ENCODE measurements around the gene COG4.
"Not testable (repeated sequence)": the region's sequence is repeated elsewhere in the genome, so short reads cannot be mapped to it uniquely, and the experiment has no call there.

COG4 gene

DNA sequence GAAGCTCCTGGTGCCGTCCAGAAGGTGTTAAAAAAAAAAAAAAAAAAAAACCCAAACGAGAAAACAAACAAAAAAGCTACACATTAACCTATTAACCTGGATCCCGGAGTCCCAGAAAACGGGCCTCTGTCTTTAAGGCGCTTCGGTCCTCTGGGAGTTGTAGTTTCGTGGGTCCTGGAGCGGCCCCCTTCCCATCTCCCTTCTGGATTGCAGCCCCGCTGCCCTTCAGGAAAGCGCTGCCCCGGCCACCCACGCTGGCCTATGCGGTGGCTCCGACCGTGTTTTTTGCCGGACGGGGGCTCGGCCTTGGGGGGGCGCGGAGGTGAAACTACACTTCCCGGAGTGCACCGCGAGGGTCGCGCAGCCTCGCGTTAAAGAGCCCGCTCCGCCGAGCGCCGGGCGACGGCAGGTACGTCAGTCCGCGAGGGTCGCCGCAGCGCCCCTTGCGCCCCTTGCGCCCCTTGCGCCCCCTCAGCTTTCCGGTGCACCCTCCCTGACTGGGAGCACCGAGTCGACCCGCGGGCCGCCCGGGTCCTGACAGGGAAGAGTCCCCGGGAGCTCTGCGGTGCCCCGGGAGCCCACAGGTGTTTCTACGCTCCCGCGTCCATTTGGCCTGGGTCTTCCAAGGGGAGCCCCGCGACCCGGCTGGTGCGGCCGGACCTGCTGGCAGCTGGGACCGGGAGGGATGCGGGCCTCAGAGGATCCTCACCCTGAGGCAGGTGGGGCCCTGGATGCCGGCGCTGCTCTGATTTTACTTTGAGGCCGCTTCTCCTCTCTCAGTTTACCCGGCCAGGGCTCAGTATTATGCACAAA lies 68.9 kb downstream of the COG4 start, which contains the start of gene FCSK:
FCSK (plus strand) TSS at position 374 of the 813 bp plus-strand sequence. CDS start 8,596 bp downstream, outside the sequence.
- DNase-seq (ENCODE audit: low read depth), result peak; percentile 55

DNA sequence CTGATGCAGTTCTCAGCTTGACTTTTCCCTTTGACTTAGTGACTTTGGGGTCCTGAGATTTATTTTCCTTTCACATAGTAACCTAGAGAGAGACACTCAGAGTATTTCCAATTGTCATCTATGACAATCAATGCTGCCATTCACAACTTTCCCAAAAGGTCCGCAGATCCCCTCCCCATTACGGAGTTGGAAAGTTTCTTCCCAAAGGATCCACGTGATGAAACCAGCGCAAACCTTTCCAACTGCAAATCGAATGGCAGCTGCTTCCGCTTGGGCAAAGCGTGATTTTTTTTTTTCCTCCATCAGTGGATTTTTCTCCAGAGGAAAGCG lies 69.5 kb downstream of the COG4 start:
- no peak for DNase-seq (ENCODE audit: low read depth)

DNA sequence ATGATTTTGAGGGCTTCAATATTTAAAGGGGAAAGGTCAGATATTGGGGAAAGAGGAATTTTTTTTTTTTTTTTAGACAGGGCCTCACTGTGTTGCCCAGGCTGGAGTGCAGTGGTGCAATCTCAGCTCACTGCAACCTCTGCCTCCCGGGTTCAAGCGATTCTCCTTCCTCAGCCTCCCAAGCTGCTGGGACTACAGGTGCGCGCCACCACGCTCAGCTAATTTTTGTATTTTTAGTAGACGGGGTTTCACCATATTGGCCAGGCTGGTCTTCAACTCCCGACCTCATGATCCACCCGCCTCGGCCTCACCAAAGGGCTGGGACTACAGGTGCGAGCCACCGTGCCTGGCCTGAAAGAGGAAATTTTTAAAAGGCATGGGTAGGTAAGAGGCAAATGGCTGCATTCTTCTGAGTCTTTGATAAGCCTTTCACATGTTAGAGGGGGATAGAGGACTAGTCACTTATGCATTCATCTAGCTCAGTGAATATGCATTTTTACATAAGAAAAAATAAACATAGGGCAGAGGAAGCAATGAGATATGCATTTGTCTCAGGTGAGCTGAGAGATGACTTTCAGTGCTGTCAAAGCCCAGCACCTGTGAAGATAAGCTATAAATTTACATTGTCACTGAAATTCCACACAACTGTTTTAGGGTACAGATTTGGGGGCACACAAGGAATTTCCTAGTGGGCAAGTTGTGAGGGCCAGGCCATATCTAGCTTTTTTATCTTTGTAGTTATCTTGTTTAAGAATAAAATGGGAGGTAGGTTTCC lies 70.0 kb downstream of the COG4 start:
- no peak for DNase-seq (ENCODE audit: low read depth)

DNA sequence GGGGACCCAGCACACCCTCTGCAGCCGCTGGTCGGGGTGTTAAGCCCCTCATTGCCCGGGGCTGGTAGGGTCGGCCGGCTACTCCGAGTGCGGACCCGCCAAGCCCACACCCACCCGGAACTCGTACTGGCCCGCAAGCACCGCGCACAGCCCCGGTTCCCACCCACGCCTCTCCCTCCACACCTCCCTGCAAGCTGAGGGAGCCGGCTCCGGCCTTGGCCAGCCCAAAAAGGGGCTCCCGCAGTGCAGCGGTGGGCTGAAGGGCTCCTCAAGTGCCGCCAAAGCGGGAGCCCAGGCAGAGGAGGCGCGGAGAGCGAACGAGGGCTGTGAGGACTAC lies 72.4 kb downstream of the COG4 start:
- not testable (repeated sequence) for DNase-seq (ENCODE audit: low read depth)

DNA sequence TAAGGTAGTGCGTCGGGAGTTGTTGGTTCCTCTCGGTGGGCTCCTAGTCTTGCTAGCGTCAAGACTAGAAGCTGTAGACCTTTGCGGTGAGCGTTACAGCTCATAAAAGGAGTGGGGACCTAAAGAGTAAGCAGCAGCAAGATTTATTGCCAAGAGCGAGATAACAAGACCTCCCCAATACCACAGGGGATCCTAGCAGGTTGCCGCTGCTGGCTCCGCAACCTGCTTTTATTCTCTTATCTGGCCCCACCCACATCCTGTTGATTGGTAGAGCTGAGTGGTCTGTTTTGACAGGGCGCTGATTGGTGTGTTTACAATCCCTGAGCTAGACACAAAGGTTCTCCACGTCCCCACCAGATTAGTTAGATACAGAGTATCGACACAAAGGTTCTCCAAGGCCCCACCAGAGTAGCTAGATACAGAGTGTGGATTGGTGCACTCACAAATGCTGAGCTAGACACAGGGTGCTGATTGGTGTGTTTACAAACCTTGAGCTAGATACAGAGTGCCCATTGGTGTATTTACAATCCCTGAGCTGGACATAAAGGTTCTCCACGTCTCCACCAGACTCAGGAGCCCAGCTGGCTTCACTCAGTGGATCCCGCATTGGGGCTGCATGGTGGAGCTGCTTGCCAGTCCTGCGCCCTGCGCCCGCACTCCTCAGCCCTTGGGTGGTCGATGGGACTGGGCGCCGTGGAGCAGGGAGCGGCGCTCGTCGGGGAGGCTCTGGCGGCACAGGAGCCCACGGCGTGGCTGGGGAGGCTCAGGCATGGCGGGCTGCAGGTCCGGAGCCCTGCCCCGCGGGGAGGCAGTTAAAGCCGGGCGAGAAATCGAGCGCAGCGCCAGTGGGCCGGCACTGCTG lies 73.0 kb downstream of the COG4 start:
- DNase-seq (ENCODE audit: low read depth), result not testable (repeated sequence)

DNA sequence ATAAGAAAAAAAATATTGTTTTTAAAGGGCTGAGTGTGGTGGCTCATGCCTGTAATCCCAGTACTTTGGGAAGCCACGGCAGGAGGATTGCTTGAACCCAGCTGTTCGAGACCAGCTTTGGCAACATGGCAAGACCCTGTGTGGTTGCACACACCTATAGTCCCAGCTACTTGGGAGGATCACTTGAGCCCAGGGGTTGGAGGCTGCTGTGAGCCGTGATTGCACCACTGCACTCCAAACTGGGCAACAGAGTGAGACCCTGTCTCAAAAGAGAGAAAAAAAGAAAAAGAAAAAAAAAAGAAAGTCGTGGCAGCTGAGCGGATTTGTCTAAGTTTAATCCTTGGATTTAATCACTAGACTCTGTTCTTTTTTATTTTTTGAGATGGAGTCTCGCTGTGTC lies 75.3 kb downstream of the COG4 start:
- no peak for DNase-seq (ENCODE audit: low read depth)

DNA sequence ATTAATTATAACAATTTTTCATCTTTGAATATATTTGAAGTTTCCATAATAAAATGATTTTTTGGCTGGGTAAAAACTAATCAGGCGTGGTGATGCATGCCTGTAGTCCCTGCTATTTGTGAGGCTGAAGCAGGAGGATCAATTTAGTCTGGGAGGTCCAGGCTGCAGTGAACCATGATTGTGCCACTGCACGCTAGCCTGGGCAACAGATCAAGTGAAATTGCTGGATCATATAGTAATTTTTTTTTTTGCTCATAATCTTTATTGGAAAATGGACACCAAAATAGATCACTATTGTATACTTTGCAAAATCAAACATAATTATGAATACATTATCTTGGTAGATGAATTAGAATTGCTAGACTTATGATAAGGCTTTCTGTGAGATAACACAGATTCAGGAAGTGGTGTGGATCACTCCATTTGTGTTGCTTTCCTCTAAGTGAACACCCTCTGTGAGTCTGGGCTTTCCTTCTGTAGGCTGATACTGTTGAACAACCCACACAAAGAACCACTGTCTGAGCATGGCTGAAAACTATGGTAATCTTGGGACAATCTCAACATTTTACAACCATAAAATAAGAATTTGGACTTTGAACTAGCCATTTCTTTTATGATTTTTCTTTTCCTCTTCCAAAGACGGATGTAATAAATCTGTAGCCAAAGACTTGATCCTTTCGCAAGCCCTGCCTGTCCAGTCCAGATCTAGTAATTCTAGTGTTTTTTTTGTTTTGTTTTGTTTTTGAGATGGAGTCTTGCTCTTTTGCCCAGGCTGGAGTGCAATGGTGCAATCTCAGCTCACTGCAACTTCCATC lies 78.9 kb downstream of the COG4 start:
- no peak for DNase-seq (ENCODE audit: low read depth)

DNA sequence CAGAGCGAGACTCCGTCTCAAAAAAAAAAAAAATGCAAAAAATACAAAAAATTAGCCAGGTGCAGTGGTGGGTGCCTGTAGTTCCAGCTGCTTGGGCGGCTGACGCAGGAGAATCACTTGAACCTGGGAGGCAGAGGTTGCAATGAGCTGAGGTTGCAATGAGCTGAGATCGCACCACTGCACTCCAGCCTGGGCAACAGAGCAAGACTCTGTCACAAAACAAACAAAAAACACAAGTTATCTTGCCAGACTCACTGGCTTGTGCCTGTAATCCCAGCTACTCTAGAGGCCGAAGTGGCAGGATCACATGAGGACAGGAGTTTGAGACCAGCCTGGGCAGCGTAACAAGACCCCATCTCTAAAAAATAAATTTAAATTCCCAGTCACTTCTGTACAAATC lies 81.0 kb downstream of the COG4 start:
- DNase-seq (ENCODE audit: low read depth), result no peak

DNA sequence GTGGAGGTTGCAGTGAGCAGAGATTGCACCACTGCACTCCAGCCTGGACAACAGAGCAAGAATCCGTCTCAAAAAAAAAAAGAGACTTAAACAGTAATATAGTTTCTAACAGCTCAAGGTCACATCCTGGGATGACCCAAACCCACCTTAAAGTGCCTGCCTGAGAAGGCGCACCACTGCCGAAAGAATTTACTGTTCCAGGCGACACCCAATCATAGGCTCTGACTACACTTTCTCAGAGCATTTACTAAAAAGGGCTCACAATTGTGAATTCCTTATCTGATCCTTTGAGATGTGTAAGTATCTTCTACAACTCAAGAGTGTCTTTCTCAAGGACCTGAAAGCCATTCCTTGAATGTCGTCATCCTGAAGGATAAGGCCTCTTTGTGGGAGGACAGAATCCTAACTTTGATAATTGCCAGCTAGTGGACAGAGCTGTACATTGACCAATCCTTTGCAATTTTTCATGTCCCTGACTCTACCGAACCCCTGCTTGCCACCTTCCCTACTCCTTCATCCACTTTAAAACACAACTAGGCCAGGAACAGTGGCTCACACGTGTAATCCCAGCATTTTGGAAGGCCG lies 81.9 kb downstream of the COG4 start:
- no peak for DNase-seq (ENCODE audit: low read depth)

DNA sequence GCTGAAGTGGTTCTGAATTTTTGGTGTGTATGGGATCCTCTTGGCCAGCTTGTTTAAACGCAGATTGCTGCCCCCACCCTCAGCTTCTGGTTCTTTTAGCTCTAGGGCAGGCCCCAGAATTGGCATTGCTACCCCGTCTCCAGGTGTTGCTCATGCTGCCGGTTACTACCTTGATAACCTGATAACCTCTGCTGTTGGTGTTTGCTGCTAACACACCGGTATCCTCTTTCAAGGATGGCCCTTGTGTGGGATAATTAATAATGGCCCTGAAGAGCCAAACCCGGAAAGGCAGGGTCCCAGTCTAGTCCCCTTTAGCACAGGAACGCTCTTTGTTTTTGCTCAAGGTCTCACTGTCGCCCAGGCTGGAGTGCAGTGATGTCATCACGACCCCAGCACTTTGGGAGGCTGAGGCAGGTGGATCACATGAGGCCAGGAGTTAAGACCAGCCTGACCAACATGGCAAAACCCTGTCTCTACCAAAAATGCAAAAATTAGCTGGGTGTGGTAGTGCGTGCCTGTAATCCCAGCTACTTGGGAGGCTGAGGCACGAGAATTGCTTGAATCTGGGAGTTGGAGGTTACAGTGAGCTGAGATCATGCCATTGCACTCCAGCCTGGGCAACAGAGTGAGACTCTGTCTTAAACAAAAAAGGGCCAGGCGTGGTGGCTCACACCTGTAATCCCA lies 83.2 kb downstream of the COG4 start:
- DNase-seq (ENCODE audit: low read depth), result no peak

DNA sequence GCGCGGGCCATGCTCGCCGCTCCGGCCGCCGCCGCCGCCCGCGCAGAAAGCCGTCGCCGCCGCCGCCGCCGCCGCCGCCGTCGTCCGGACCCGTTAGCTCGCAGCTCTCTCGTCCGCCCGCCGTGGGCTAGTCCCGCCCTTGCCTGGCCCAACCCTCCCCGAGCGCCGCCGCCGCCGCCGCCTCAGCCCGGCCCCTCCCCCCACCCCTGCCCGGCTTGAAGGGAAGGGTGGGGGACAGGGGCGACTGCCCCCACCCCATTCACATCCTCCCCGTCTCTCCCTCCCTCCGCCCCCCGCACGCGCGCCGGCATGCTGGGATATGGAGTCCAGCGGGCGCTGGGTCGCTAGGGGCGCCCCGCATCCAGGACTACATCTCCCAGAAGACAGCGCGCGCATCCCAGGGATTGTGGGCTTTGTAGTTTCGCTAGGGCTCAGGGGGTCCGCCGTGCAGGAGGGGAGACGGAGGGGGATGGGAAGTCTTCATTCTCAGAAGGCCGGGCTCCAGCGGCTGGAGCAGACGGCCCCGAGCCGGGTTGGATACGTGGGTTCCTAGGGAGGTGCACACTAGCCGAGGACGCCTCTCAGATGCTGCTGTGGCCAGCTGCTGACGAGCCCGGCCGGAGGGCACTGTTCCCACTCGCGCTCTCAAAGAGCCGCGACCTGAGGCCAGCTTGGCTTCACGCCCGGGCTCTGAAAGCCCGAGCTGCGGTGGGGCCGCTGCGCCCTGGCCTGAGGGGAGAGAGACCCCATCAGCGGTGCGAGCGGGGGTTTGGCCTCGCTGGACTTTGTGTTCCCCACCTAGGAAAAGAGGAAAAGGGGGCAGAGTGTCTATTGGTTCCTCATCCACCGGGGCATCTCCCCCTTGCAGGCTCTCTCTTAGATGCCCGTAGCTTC lies 84.1 kb downstream of the COG4 start, which contains the start of gene ST3GAL2:
ST3GAL2 (minus strand) TSS at position 132 of the 894 bp plus-strand sequence. CDS start 40,570 bp downstream, outside the sequence.
- DNase-seq (ENCODE audit: low read depth), result peak; percentile 90

DNA sequence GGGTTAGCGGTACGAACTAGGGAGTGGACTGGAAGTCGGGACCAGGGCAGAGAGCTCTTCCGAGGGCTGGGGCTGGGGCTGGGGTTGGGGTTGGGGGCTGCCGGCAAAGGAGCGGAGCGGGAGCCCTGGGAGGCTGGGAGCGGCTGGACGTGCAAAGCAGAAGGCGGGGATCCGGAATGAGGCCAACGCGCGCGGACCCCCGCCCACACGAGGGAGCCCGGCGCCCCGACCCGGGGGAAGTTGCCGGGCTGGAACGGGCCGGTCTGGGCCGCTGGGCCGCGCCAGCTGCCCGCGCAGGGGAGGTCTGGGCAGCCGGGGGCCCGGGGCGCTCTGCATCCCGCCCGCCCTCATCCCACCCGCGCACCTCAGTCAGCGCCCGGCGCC lies 84.8 kb downstream of the COG4 start:
- DNase-seq (ENCODE audit: low read depth), result no peak

DNA sequence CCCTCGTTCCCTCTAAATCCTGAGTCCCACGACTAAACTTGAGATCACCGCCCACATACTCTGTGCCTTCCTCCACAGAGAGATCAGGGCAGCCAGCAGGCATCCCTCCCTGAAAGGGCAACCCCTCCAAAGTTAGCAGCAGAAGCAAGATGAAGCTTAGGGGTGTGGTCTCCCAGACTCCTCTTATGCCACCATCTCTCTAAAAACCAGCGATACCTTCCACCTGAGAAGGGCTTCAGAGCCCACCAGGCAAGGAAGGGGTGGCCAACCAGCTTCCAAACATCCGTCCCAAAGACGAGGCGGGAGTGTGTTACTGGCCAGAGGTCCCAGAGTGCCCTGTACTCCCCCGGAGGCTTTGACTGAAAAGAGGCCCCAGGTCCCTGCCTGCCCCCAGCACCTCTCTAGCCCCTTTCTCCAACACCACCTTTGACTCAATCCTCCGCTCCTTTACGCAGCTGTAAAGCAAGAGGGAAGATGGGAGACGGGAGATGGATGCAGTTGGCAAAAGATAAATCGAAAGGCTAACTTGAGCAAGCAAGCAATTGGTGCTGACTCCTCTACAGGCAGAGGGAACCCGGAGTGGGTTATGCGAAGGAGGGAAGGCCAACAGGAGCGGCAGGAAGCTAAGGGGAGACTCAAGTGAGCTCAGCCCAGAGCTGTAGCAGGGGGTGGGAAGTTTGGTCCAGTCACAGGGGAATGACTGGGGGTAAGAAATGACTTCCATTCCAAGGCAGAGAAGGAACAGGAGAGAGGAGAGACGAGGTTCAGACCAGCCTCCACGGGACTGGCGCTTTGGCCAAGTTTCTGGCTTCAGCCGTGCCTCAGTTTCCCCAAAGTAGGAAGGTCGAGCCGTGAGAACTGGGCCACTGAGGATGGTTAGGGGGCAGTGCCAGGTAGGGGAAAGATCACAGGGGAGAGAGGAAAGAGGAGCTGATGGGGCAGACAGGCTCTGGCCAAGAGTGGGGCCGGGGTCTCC lies 85.5 kb downstream of the COG4 start:
- no peak for DNase-seq (ENCODE audit: low read depth)

DNA sequence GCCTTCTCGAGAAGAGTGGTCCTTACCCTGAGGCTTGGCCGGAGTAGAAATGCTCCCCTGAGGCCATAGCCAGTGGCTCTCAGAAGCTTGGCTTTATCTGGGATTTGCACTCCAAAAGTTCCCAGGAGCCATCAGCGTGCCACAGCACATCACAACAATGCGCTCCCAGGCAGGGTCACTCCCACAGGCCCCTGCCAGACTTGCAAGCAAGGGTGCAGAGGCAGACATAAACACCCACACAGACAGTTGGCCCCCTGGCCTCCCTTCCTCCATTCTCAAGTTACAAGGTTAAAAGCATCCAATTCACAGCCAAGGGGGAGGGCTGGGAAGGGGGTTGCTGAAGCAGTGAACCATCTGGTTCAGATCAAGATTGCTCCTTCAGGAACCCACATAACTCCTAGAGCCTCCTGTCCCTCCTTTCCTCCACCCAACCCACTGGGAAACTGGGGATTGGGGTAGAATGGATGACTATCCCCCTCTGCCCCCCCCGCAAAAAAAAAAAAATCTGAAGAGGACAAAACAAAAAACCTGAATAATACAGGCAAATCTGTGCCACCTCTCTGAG lies 86.3 kb downstream of the COG4 start:
- DNase-seq (ENCODE audit: low read depth), result no peak

DNA sequence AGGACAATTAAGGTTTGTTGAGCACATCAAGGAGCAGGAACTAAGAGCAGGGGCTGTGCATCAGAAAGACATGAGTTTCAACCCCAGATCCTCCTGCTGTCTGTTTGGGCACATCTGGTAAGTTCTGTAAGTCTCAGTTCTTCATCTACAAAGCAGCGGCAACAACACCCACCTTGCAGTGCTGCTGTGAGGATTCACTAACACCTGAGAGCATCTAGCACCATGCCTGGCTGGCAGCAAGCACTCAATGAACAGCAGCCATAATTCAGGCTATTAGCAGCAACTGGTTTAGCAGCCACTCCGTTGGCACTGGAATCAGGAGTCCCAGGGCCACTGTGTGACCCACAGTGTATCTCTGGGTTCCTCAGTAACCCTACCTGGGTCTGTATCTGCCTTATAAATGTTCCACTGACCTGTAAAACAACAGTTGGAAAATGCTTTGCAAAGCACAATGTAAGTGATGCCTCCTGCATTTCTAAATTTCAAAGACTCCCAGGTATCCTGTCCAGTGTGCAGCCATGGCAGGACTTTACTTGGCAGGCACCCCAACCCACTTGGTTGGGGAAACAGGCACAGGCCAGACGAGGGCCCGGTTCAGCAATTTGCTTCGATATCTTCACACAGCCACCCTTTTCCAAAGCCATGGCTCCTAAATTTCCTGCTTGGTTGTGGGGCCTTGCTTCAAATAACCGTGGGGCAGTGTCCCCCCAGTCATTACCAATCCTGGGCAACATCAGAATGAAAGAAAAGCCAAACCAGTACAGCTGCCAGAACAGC lies 88.7 kb downstream of the COG4 start:
- DNase-seq (ENCODE audit: low read depth), result no peak

DNA sequence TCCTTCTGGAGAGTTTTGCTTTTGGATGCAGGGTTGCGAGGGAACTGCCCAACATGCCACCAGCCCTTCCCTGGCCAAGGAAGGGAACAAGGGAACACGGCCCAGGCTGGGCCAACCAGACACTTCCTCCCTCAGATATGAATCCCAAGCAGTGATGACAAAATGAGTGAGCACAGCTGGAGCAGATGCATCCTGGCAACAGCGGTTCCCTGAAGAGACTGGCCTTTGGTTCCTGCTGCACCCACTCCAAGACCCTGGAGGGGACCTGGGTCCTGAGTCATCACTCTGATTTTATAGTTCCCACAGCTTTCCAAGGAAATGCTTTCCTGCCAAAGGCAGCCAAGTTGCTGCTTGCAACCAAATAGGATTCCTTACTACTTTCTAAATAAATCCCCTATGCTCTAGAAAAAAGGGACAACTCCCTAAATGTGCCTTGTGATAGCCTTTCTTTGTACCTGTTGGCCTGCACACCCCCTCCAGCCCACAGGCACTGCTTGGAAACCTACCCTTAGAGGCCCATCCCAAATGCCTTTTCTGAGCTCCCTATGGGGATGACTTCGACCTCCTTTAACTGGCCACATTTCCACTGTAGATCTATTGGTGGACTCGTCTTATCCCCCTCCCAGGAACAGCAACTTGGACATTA lies 89.8 kb downstream of the COG4 start:
- no peak for DNase-seq (ENCODE audit: low read depth)
